Measurements from ENCODE around the gene GMDS. TPM values are rescaled to one million over a fixed set of nuclear protein-coding genes. Genes with fewer than 3 reads are reported as not detected.
A peak's percentile ranks its signal among the peaks of the same experiment; 100 is the strongest.

The GMDS gene
- total and polyA plus RNA-seq, 2 of the 13 experiments (the other 11 are each of a cell fraction or from before 2014, with no cell fraction given) = 64.4 to 112 TPM

- TF ChIP-seq, protein P1, sequence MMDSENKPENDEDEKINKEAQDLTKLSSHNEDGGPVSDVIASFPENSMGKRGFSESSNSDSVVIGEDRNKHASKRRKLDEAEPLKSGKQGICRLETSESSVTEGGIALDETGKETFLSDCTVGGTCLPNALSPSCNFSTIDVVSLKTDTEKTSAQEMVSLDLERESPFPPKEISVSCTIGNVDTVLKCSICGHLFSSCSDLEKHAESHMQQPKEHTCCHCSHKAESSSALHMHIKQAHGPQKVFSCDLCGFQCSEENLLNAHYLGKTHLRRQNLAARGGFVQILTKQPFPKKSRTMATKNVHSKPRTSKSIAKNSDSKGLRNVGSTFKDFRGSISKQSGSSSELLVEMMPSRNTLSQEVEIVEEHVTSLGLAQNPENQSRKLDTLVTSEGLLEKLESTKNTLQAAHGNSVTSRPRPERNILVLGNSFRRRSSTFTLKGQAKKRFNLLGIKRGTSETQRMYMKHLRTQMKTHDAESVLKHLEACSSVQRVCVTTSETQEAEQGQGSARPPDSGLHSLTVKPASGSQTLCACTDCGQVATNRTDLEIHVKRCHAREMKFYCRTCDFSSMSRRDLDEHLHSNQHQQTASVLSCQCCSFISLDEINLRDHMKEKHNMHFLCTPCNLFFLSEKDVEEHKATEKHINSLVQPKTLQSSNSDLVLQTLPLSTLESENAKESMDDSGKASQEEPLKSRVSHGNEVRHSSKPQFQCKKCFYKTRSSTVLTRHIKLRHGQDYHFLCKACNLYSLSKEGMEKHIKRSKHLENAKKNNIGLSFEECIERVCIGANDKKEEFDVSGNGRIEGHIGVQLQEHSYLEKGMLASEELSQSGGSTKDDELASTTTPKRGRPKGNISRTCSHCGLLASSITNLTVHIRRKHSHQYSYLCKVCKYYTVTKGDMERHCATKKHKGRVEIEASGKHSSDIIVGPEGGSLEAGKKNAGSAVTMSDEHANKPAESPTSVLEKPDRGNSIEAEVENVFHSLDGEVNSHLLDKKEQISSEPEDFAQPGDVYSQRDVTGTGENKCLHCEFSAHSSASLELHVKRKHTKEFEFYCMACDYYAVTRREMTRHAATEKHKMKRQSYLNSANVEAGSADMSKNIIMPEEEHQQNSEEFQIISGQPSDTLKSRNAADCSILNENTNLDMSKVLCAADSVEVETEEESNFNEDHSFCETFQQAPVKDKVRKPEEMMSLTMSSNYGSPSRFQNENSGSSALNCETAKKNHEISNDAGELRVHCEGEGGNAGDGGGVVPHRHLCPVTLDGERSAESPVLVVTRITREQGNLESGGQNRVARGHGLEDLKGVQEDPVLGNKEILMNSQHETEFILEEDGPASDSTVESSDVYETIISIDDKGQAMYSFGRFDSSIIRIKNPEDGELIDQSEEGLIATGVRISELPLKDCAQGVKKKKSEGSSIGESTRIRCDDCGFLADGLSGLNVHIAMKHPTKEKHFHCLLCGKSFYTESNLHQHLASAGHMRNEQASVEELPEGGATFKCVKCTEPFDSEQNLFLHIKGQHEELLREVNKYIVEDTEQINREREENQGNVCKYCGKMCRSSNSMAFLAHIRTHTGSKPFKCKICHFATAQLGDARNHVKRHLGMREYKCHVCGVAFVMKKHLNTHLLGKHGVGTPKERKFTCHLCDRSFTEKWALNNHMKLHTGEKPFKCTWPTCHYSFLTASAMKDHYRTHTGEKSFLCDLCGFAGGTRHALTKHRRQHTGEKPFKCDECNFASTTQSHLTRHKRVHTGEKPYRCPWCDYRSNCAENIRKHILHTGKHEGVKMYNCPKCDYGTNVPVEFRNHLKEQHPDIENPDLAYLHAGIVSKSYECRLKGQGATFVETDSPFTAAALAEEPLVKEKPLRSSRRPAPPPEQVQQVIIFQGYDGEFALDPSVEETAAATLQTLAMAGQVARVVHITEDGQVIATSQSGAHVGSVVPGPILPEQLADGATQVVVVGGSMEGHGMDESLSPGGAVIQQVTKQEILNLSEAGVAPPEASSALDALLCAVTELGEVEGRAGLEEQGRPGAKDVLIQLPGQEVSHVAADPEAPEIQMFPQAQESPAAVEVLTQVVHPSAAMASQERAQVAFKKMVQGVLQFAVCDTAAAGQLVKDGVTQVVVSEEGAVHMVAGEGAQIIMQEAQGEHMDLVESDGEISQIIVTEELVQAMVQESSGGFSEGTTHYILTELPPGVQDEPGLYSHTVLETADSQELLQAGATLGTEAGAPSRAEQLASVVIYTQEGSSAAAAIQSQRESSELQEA (CRISPR knock-in tag; IDR thresholded peaks at IDR 0.05; ENCODE audit: not compliant biosample characterization) = peak; percentile 77
- no peak for TF ChIP-seq HOMEZ (CRISPR knock-in tag; IDR thresholded peaks at IDR 0.05; ENCODE audit: low read depth)
- peak; percentile 65 for TF ChIP-seq ZNF770 (CRISPR knock-in tag; IDR thresholded peaks at IDR 0.05)
- TF ChIP-seq, protein P2, sequence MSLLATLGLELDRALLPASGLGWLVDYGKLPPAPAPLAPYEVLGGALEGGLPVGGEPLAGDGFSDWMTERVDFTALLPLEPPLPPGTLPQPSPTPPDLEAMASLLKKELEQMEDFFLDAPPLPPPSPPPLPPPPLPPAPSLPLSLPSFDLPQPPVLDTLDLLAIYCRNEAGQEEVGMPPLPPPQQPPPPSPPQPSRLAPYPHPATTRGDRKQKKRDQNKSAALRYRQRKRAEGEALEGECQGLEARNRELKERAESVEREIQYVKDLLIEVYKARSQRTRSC (CRISPR knock-in tag; IDR thresholded peaks at IDR 0.05; ENCODE audit: low read depth) = peak; percentile 77; the same call in 1 of the 2 replicates
- no peak for TF ChIP-seq ATAD3A (CRISPR knock-in tag; IDR thresholded peaks at IDR 0.05)
- no peak for TF ChIP-seq PRDM10 (CRISPR knock-in tag; IDR thresholded peaks at IDR 0.05; ENCODE audit: low read depth)
- TF ChIP-seq SNAI1 (CRISPR knock-in tag; IDR thresholded peaks at IDR 0.05; ENCODE audit: borderline replicate concordance) = 0 out of 2 replicates have a peak, but pooled peaks have one; percentile 9
These were observed 641.0 kb downstream of the GMDS start (continued) for GRCh38 chr6:1604158-1605003.
